ENCODE measurements around the gene CLEC20A. TPM values are rescaled to one million over a fixed set of nuclear protein-coding genes. Genes with fewer than 3 reads are reported as not detected.

CLEC20A gene
- total RNA-seq, 2 donors from 2014 or later: not detected

- DNase-seq (ENCODE audit: low spot score): no peak
- intact Hi-C loops (cut with DNase I): no loop called here
Measured at GRCh38 chr1:178456472-178456871, 40.3 kb downstream of the CLEC20A start.

- intact Hi-C loops (cut with DNase I): no loop called here
Measured at GRCh38 chr1:178452013-178452412, 44.8 kb downstream of the CLEC20A start.

GRCh38 chr1:178451529-178451928, 45.2 kb downstream of the CLEC20A start:
- intact Hi-C loops (cut with DNase I): no loop called here
- no peak for DNase-seq (ENCODE audit: low spot score)

More at GRCh38 chr1:178452013-178452412, 44.8 kb downstream of the CLEC20A start:
- DNase-seq (ENCODE audit: low spot score): no peak

- intact Hi-C loops (cut with DNase I): no loop called here
- DNase-seq (ENCODE audit: low spot score): no peak
Measured at GRCh38 chr1:178450871-178451270, 45.9 kb downstream of the CLEC20A start.

GRCh38 chr1:178442925-178443324, 53.8 kb downstream of the CLEC20A start:
- no peak for DNase-seq (ENCODE audit: low spot score)
- intact Hi-C loops (cut with DNase I): no loop called here

- intact Hi-C loops (cut with DNase I): no loop called here
- no peak for DNase-seq (ENCODE audit: low spot score)
Measured at GRCh38 chr1:178438432-178438831, 58.3 kb downstream of the CLEC20A start.

- intact Hi-C loops (cut with DNase I): no loop called here
- no peak for DNase-seq (ENCODE audit: low spot score)
Measured at GRCh38 chr1:178436899-178437298, 59.9 kb downstream of the CLEC20A start.

GRCh38 chr1:178434899-178435435, 61.8 kb downstream of the CLEC20A start:
- intact Hi-C loops (cut with DNase I): no loop called here

GRCh38 chr1:178434360-178434759, 62.4 kb downstream of the CLEC20A start:
- no peak for DNase-seq (ENCODE audit: low spot score)
- intact Hi-C loops (cut with DNase I): no loop called here

More at GRCh38 chr1:178434899-178435435, 61.8 kb downstream of the CLEC20A start:
- no peak for DNase-seq (ENCODE audit: low spot score)

Other genes with a start within 250 kb of the CLEC20A start
- not detected for gene TEX35, start 16.1 kb upstream of the CLEC20A start, total RNA-seq
- 1 to 10 TPM; 7.4 to 7.9 TPM for gene RALGPS2, start 228.3 kb upstream of the CLEC20A start, total RNA-seq